Neural cell (in vitro differentiated cells): ENCODE data around the gene ANAPC1. TPM values are rescaled to one million over a fixed set of nuclear protein-coding genes. Genes with fewer than 3 reads are reported as not detected.

Experiments
- H2AFZ ChIP-seq: fragments of 200-600, 300-800 bp; sonication (generic), shearing (Covaris generic); 2 replicates; pipeline ENCODE4 v1.6.0; 2014; ENCODE audit warnings: low read depth, mild to moderate bottlenecking, antibody characterized with exemption, low read length, moderate library complexity
- H3F3A ChIP-seq: fragments of 200-600 bp; shearing (Covaris generic); 2 replicates; pipeline ENCODE4 v1.6.1; 2016; ENCODE audit warnings: mild to moderate bottlenecking, moderate library complexity, mixed read lengths, antibody characterized with exemption, low read length; ENCODE audit not compliant: insufficient read depth, poor library complexity, severe bottlenecking
- H3K27ac ChIP-seq: fragments of 200-600, 300-800 bp; sonication (generic), shearing (Covaris generic); 2 replicates; pipeline ENCODE4 v1.5.1; 2014; ENCODE audit warnings: mild to moderate bottlenecking, low read length, moderate library complexity
- H3K27me3 ChIP-seq: fragments of 300-800, 200-600 bp; sonication (generic), shearing (Covaris generic); 2 replicates; pipeline ENCODE4 v1.6.0; 2014; ENCODE audit warnings: mild to moderate bottlenecking, low read depth, low read length, moderate library complexity; ENCODE audit not compliant: insufficient read depth
- H3K36me3 ChIP-seq: fragments of 300-800, 200-600 bp; sonication (generic), shearing (Covaris generic); 2 replicates; pipeline ENCODE4 v1.5.1; 2014; ENCODE audit warnings: mild to moderate bottlenecking, antibody characterized with exemption, low read length, moderate library complexity; ENCODE audit not compliant: insufficient read depth
- H3K4me2 ChIP-seq: fragments of 300-800, 200-600 bp; sonication (generic), shearing (Covaris generic); 2 replicates; pipeline ENCODE4 v1.6.0; 2014; ENCODE audit warnings: mild to moderate bottlenecking, low read length
- H3K4me3 ChIP-seq: fragments of 300-800, 200-600 bp; sonication (generic), shearing (Covaris generic); 2 replicates; pipeline ENCODE4 v1.5.1; 2014; ENCODE audit warnings: mild to moderate bottlenecking, low read length, moderate library complexity
- H3K79me2 ChIP-seq: fragments of 200-600 bp; shearing (Covaris generic); replicated peaks from 2 replicates; pipeline ENCODE4 v1.6.0; 2014; ENCODE audit warnings: mild to moderate bottlenecking, low read length, moderate library complexity; ENCODE audit not compliant: insufficient read depth
- H3K9ac ChIP-seq: fragments of 300-800, 200-600 bp; sonication (generic), shearing (Covaris generic); 2 replicates; pipeline ENCODE4 v1.6.1; 2016; ENCODE audit warnings: mild to moderate bottlenecking, low read length, mixed read lengths
- H3K9me2 ChIP-seq: fragments of 200-600 bp; shearing (Covaris generic); 2 replicates; pipeline ENCODE4 v1.6.1; 2016; ENCODE audit warnings: mild to moderate bottlenecking, low read length, mixed read lengths; ENCODE audit not compliant: insufficient read depth
- H3K9me3 ChIP-seq: fragments of 200-600, 300-800 bp; sonication (generic), shearing (Covaris generic); 2 replicates; pipeline ENCODE4 v1.6.1; 2016; ENCODE audit warnings: mild to moderate bottlenecking, mixed run types, low read length, moderate library complexity, mixed read lengths
- H4K20me1 ChIP-seq: fragments of 200-600 bp; shearing (Covaris generic); 2 replicates; pipeline ENCODE4 v1.6.1; 2016; ENCODE audit warnings: mild to moderate bottlenecking, mixed run types; ENCODE audit not compliant: insufficient read depth
- CTCF ChIP-seq: fragments of 450-650 bp; IDR thresholded peaks from 2 replicates; pipeline ENCODE4 v1.5.1; 2014; ENCODE audit warnings: antibody characterized with exemption, mild to moderate bottlenecking, moderate library complexity; ENCODE audit not compliant: poor library complexity, severe bottlenecking
- EP300 ChIP-seq: fragments of 450-650 bp; conservative IDR thresholded peaks from 2 replicates; pipeline ENCODE4 v1.6.1; 2014; ENCODE audit warnings: antibody characterized with exemption, mild to moderate bottlenecking, moderate library complexity; ENCODE audit not compliant: poor library complexity, severe bottlenecking
- EZH2 ChIP-seq: fragments of 200-600, 300-800 bp; shearing (Covaris generic), sonication (generic); IDR thresholded peaks from 2 replicates; pipeline ENCODE4 v1.6.1; 2014; ENCODE audit warnings: antibody characterized with exemption, low read length, borderline replicate concordance, mild to moderate bottlenecking; ENCODE audit not compliant: insufficient read depth, poor library complexity, severe bottlenecking
- MXI1 ChIP-seq: fragments of 450-650 bp; conservative IDR thresholded peaks from 2 replicates; pipeline ENCODE4 v1.6.1; 2014; ENCODE audit warnings: antibody characterized with exemption, mild to moderate bottlenecking; ENCODE audit not compliant: poor library complexity, severe bottlenecking
- POLR2AphosphoS5 ChIP-seq: IDR thresholded peaks from 2 replicates; pipeline ENCODE4 v1.6.1; 2012
- RAD21 ChIP-seq: fragments of 450-650 bp; conservative IDR thresholded peaks from 2 replicates; pipeline ENCODE4 v1.6.1; 2014; ENCODE audit warnings: antibody characterized with exemption, mild to moderate bottlenecking, moderate library complexity
- SMC3 ChIP-seq: fragments of 450-650 bp; conservative IDR thresholded peaks from 2 replicates; pipeline ENCODE4 v1.6.1; 2014; ENCODE audit warnings: antibody characterized with exemption, mild to moderate bottlenecking, moderate library complexity; ENCODE audit not compliant: poor library complexity
- TAF1 ChIP-seq: IDR thresholded peaks from 2 replicates; pipeline ENCODE4 v1.6.1; 2012; ENCODE audit warnings: low read depth
- polyA plus RNA-seq: library from polyadenylated mRNA; depleted of rRNA; stranded (reverse); fragments of >200 nt; gene quantifications from 2 replicates; pipeline ENCODE4 v1.2.3, GENCODE V29; 2014
- TF ChIP-seq, protein P1 (sequence below): IDR thresholded peaks from 2 replicates; pipeline ENCODE4 v1.6.1; 2012; ENCODE audit warnings: borderline replicate concordance

Gene ANAPC1
- polyA plus RNA-seq, 1 donor from 2014 or later: 13.8 TPM

GRCh38 chr2:111930875-111931274 is 46.9 kb upstream of the ANAPC1 start:
- Histone ChIP-seq H3K27me3 (no peaks in the 10 kb centered on the region), H3F3A (no peaks in the 10 kb centered on the region), H4K20me1 (no peaks in the 10 kb centered on the region), H3K9ac (no peak overlapping the region), H3K27ac (no peak overlapping the region), H3K36me3 (no peaks in the 10 kb centered on the region), H3K9me2 (no peaks in the 10 kb centered on the region), H3K9me3 (no peaks in the 10 kb centered on the region), H3K4me3 (no peak overlapping the region), H2AFZ (no peak overlapping the region), H3K79me2 (no peaks in the 10 kb centered on the region), H3K4me2 (no peak overlapping the region)
- no peak for TF ChIP-seq EZH2
- no peak for TF ChIP-seq TAF1
- TF ChIP-seq, protein P1, sequence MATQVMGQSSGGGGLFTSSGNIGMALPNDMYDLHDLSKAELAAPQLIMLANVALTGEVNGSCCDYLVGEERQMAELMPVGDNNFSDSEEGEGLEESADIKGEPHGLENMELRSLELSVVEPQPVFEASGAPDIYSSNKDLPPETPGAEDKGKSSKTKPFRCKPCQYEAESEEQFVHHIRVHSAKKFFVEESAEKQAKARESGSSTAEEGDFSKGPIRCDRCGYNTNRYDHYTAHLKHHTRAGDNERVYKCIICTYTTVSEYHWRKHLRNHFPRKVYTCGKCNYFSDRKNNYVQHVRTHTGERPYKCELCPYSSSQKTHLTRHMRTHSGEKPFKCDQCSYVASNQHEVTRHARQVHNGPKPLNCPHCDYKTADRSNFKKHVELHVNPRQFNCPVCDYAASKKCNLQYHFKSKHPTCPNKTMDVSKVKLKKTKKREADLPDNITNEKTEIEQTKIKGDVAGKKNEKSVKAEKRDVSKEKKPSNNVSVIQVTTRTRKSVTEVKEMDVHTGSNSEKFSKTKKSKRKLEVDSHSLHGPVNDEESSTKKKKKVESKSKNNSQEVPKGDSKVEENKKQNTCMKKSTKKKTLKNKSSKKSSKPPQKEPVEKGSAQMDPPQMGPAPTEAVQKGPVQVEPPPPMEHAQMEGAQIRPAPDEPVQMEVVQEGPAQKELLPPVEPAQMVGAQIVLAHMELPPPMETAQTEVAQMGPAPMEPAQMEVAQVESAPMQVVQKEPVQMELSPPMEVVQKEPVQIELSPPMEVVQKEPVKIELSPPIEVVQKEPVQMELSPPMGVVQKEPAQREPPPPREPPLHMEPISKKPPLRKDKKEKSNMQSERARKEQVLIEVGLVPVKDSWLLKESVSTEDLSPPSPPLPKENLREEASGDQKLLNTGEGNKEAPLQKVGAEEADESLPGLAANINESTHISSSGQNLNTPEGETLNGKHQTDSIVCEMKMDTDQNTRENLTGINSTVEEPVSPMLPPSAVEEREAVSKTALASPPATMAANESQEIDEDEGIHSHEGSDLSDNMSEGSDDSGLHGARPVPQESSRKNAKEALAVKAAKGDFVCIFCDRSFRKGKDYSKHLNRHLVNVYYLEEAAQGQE: no peak
- no peak for TF ChIP-seq MXI1
- no peak for TF ChIP-seq POLR2AphosphoS5
- TF ChIP-seq RAD21: no peak
- TF ChIP-seq SMC3: no peak
- TF ChIP-seq EP300: no peak
- no peak for TF ChIP-seq CTCF

- no peaks in the 10 kb centered on the region for H3K36me3 ChIP-seq
- TF ChIP-seq EZH2: no peak
- no peak overlapping the region for H3K27ac ChIP-seq
- no peaks in the 10 kb centered on the region for H3K79me2 ChIP-seq
- no peaks in the 10 kb centered on the region for H4K20me1 ChIP-seq
- H3K4me2 ChIP-seq: no peak overlapping the region
- no peak overlapping the region for H3K9ac ChIP-seq
- H3F3A ChIP-seq: no peaks in the 10 kb centered on the region
- no peaks in the 10 kb centered on the region for H3K27me3 ChIP-seq
- no peak overlapping the region for H2AFZ ChIP-seq
- H3K4me3 ChIP-seq: no peak overlapping the region
- no peaks in the 10 kb centered on the region for H3K9me2 ChIP-seq
- no peaks in the 10 kb centered on the region for H3K9me3 ChIP-seq
Measured at GRCh38 chr2:111930409-111930808, 46.4 kb upstream of the ANAPC1 start.

GRCh38 chr2:111927723-111928122 is 43.7 kb upstream of the ANAPC1 start:
- H3K9ac ChIP-seq: no peak overlapping the region
- H3K27me3 ChIP-seq: no peaks in the 10 kb centered on the region
- no peaks in the 10 kb centered on the region for H3K9me2 ChIP-seq
- H3K36me3 ChIP-seq: no peaks in the 10 kb centered on the region
- no peaks in the 10 kb centered on the region for H4K20me1 ChIP-seq
- TF ChIP-seq TAF1 (no peak), EZH2 (no peak), SMC3 (no peak)
- TF ChIP-seq, protein P1: no peak
- H3K4me3 ChIP-seq: no peak overlapping the region
- H3K9me3 ChIP-seq: no peaks in the 10 kb centered on the region
- no peak overlapping the region for H3K4me2 ChIP-seq
- no peak overlapping the region for H2AFZ ChIP-seq
- no peaks in the 10 kb centered on the region for H3K79me2 ChIP-seq
- H3F3A ChIP-seq: no peaks in the 10 kb centered on the region
- H3K27ac ChIP-seq: no peak overlapping the region
